Activated CD8-positive, alpha-beta memory T cell treated with anti-CD3 and anti-CD28 coated beads, Interleukin-2, amount 50 U/mL, for 1 hour (primary cell): Measurements from ENCODE around the gene CERK.

Experiments used
- DNase-seq: peaks from one replicate; pipeline ENCODE4 v3.0.0-alpha.2; 2020; ENCODE audit errors: extremely low read depth

CERK gene

GRCh38 chr22:46764779-46765485 is 26.9 kb upstream of the CERK start:
- no peak for DNase-seq

GRCh38 chr22:46764140-46764680 is 26.2 kb upstream of the CERK start:
- DNase-seq: no peak

- DNase-seq: no peak
These were observed 25.1 kb upstream of the CERK start for GRCh38 chr22:46763051-46763705.

GRCh38 chr22:46762238-46763050 is 24.4 kb upstream of the CERK start, which contains the start of gene TBC1D22A:
TSS of gene TBC1D22A (plus strand) at chr22:46762650. CDS start at chr22:46762787, 137 bp downstream.
- peak; percentile 85 for DNase-seq

GRCh38 chr22:46761539-46762237 is 23.6 kb upstream of the CERK start:
- DNase-seq: no peak

GRCh38 chr22:46761017-46761416 is 23.0 kb upstream of the CERK start:
- no peak for DNase-seq

GRCh38 chr22:46758867-46759290 is 20.8 kb upstream of the CERK start:
- no peak for DNase-seq

GRCh38 chr22:46758121-46758520 is 20.1 kb upstream of the CERK start:
- DNase-seq: no peak

- no peak for DNase-seq
These were observed 19.1 kb upstream of the CERK start for GRCh38 chr22:46757104-46757503.

GRCh38 chr22:46756097-46756496 is 18.0 kb upstream of the CERK start:
- DNase-seq: no peak

GRCh38 chr22:46755525-46755924 is 17.5 kb upstream of the CERK start:
- DNase-seq: no peak

- DNase-seq: no peak
These were observed 16.8 kb upstream of the CERK start for GRCh38 chr22:46754826-46755225.

GRCh38 chr22:46754110-46754799 is 16.2 kb upstream of the CERK start:
- no peak for DNase-seq

- no peak for DNase-seq
These were observed 15.7 kb upstream of the CERK start for GRCh38 chr22:46753761-46754109.

GRCh38 chr22:46753360-46753759 is 15.3 kb upstream of the CERK start:
- no peak for DNase-seq

GRCh38 chr22:46752988-46753310 is 14.9 kb upstream of the CERK start:
- no peak for DNase-seq

- DNase-seq: no peak
These were observed 14.4 kb upstream of the CERK start for GRCh38 chr22:46752286-46752987.

- DNase-seq: no peak
These were observed 12.9 kb upstream of the CERK start for GRCh38 chr22:46750863-46751443.

GRCh38 chr22:46750530-46750800 is 12.4 kb upstream of the CERK start:
- no peak for DNase-seq

GRCh38 chr22:46749682-46750529 is 11.9 kb upstream of the CERK start:
- no peak for DNase-seq
